SK-N-SH treated with all-trans-retinoic acid at 6 μM for 48 hours (cell line): ENCODE measurements around the gene SPATS2L.

Experiments used
- BACH2 ChIP-seq: fragments of 250-450 bp; sonication (Bioruptor Pico); IDR thresholded peaks from 2 replicates; pipeline ENCODE4 v1.9.0; 2021; ENCODE audit warnings: mild to moderate bottlenecking, borderline replicate concordance
- ESRRG ChIP-seq: fragments of 250-450 bp; sonication (Bioruptor Pico); IDR thresholded peaks from 2 replicates; pipeline ENCODE4 v1.6.1; 2021; ENCODE audit warnings: mild to moderate bottlenecking
- ISL1 ChIP-seq: fragments of 250-450 bp; sonication (Bioruptor Pico); IDR thresholded peaks from 2 replicates; pipeline ENCODE4 v2.1.2; 2022; ENCODE audit warnings: mild to moderate bottlenecking, moderate library complexity
- PPARA ChIP-seq: fragments of 250-450 bp; sonication (Bioruptor Pico); IDR thresholded peaks from 2 replicates; pipeline ENCODE4 v1.5.0; 2020; ENCODE audit warnings: mild to moderate bottlenecking, borderline replicate concordance
- RARB ChIP-seq: fragments of 250-450 bp; sonication (Bioruptor Pico); IDR thresholded peaks from 2 replicates; pipeline ENCODE4 v1.8.0; 2021; ENCODE audit warnings: mild to moderate bottlenecking, moderate library complexity
- ZFP3 ChIP-seq: fragments of 250-450 bp; sonication (Bioruptor Pico); IDR thresholded peaks from 2 replicates; pipeline ENCODE4 v1.5.0; 2020; ENCODE audit warnings: mild to moderate bottlenecking, moderate library complexity
- ZFP30 ChIP-seq: fragments of 450-650 bp; formaldehyde crosslinking; IDR thresholded peaks from 2 replicates; pipeline ENCODE4 v1.5.0; 2022; ENCODE audit warnings: mild to moderate bottlenecking, moderate library complexity
- ZNF565 ChIP-seq: fragments of 450-650 bp; formaldehyde crosslinking; conservative IDR thresholded peaks from 2 replicates; pipeline ENCODE4 v1.5.0; 2020; ENCODE audit warnings: low read depth, mild to moderate bottlenecking, moderate library complexity
- TF ChIP-seq, protein P1 (sequence below): fragments of 250-450 bp; sonication (Bioruptor Pico); IDR thresholded peaks from 2 replicates; pipeline ENCODE4 v1.5.1; 2021; ENCODE audit warnings: mild to moderate bottlenecking, moderate library complexity
- TF ChIP-seq, protein P2 (sequence below): fragments of 250-450 bp; sonication (Bioruptor Pico); IDR thresholded peaks from 2 replicates; pipeline ENCODE4 v1.5.1; 2020; ENCODE audit warnings: low read depth, mild to moderate bottlenecking, moderate library complexity
- TF ChIP-seq, protein P3 (sequence below): fragments of 250-450 bp; sonication (Bioruptor Pico); IDR thresholded peaks from 2 replicates; pipeline ENCODE4 v1.8.0; 2020; ENCODE audit warnings: mild to moderate bottlenecking, moderate library complexity, borderline replicate concordance

DNA sequence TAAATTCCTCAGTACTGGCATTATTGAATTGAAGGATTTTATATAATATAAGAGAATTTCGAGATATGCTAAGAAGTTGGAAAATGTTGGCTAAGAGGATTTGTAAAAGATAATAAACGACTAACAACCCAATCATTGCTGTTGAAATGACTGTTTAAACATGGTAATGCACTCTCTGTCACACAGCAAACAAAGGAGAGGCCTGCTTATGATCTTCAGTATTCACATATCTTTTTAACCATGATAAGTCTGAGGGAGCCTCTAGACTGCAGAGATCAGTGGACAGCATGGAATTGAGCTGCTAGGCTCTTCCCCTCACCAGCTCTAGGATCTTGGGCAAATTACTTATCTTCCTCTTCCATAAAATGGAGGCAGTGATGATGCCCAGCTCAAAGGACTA lies 200.7 kb downstream of the SPATS2L start:
- TF ChIP-seq, protein P1, sequence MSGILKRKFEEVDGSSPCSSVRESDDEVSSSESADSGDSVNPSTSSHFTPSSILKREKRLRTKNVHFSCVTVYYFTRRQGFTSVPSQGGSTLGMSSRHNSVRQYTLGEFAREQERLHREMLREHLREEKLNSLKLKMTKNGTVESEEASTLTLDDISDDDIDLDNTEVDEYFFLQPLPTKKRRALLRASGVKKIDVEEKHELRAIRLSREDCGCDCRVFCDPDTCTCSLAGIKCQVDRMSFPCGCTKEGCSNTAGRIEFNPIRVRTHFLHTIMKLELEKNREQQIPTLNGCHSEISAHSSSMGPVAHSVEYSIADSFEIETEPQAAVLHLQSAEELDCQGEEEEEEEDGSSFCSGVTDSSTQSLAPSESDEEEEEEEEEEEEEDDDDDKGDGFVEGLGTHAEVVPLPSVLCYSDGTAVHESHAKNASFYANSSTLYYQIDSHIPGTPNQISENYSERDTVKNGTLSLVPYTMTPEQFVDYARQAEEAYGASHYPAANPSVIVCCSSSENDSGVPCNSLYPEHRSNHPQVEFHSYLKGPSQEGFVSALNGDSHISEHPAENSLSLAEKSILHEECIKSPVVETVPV (CRISPR knock-in tag): no peak
- TF ChIP-seq RARB (CRISPR knock-in tag) (no peak), ZFP30 (no peak), ZNF565 (CRISPR knock-in tag) (no peak), ISL1 (CRISPR knock-in tag) (no peak), ESRRG (CRISPR knock-in tag) (no peak), ZFP3 (no peak), BACH2 (CRISPR knock-in tag) (no peak), PPARA (no peak)
- TF ChIP-seq, protein P2, sequence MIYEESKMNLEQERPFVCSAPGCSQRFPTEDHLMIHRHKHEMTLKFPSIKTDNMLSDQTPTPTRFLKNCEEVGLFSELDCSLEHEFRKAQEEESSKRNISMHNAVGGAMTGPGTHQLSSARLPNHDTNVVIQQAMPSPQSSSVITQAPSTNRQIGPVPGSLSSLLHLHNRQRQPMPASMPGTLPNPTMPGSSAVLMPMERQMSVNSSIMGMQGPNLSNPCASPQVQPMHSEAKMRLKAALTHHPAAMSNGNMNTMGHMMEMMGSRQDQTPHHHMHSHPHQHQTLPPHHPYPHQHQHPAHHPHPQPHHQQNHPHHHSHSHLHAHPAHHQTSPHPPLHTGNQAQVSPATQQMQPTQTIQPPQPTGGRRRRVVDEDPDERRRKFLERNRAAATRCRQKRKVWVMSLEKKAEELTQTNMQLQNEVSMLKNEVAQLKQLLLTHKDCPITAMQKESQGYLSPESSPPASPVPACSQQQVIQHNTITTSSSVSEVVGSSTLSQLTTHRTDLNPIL (CRISPR knock-in tag): no peak
- TF ChIP-seq, protein P3, sequence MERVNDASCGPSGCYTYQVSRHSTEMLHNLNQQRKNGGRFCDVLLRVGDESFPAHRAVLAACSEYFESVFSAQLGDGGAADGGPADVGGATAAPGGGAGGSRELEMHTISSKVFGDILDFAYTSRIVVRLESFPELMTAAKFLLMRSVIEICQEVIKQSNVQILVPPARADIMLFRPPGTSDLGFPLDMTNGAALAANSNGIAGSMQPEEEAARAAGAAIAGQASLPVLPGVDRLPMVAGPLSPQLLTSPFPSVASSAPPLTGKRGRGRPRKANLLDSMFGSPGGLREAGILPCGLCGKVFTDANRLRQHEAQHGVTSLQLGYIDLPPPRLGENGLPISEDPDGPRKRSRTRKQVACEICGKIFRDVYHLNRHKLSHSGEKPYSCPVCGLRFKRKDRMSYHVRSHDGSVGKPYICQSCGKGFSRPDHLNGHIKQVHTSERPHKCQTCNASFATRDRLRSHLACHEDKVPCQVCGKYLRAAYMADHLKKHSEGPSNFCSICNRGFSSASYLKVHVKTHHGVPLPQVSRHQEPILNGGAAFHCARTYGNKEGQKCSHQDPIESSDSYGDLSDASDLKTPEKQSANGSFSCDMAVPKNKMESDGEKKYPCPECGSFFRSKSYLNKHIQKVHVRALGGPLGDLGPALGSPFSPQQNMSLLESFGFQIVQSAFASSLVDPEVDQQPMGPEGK: no peak
